ENCODE measurements around the gene ANKRD28.

The ANKRD28 gene

GRCh38 chr3:15660055-15660935 lies 137.5 kb downstream of the ANKRD28 start:
- no peak for DNase-seq (ENCODE audit: low read depth)

DNA sequence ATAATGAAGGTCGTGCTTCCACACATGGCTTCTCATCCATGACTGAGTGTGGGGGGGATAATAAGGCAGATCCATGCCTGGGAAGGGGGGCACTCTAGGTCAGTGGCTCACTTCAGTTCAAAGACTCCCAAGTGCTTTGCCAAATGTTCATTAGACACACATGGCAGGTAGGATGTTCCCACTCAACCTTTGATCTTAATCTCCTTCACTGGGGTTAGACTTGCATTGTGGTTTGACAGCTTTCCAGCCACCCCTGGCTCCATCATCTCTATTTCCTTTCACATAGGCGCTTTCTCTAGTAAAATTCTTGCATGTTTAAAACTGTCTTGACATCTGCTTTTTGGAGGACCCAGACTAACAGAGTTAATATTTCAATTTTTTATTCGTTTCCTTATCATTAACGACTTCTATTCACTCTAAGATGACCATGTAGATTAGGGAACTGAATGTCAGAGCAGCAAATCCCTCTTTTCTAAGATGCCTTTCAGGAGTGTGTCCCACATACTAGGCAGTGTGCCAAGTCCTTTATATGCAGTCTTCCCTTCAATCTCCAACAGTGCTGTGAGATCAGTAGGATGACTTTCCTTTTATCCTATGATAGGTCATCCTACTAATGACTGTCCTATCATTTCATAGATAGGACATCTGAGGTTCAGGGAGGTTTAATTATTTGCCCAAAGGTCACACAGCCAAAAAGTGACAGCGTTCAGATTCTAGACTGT lies 138.4 kb downstream of the ANKRD28 start:
- DNase-seq (ENCODE audit: low read depth): no peak

GRCh38 chr3:15657016-15657415 lies 140.8 kb downstream of the ANKRD28 start:
- DNase-seq (ENCODE audit: low read depth): no peak

GRCh38 chr3:15656342-15656741 lies 141.4 kb downstream of the ANKRD28 start:
- DNase-seq (ENCODE audit: low read depth): no peak

DNA sequence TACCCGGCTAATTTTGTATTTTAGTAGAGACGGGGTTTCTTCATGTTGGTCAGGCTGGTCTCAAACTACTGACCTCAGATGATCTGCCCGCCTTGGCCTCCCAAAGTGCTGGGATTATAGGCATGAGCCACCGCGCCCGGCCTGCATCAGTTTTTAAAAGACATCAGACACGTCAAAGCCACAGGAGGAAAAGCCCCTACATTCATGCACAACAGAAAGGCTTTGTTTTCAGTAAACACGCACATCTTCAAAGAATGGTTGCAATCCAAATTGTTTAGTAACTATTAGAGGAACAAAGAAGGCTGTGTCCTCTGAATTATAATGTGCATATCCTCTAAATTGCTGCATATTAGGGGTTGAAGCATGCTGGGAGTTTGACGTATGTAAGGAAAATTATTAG lies 142.9 kb downstream of the ANKRD28 start:
- no peak for DNase-seq (ENCODE audit: low read depth)

DNA sequence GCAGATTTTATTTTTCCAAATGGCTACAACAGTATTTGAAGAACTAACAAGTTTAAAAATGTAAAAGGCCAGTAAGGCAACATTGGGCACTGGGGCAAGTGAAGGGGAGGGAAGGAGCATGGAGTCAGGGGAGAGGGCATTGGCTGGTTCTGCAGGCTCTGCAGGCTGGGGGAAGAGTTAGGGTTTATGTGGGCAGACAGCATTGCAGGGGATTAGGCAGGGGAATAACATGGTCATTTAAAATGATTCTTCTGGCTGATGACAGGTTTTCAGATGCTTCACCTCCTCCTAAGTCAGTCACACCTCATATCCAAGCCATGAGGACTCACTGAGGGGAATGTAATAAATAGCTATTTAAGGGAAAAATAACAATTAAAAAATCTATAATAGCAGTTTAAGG lies 143.7 kb downstream of the ANKRD28 start:
- no peak for DNase-seq (ENCODE audit: low read depth)

GRCh38 chr3:15653321-15653720 lies 144.5 kb downstream of the ANKRD28 start:
- DNase-seq (ENCODE audit: low read depth): no peak

DNA sequence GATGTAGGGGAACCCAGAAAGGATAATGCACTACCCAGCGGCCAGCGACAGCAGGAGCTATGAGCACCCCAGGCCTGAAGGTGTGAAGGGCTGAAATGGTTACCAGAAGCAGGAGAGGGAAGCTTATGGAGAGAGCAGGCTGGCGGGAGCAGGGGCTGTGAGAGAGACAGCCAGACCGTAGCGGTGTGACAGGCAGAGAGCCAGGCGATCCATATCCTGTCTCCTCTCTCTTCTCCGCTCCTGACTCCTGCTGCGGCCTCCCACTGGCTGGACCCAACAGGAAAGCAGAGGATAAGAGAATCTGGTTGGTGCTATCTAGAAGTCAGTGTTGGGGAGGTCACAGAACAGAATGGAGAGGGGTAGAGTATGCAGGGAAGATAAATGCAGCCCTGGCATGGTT lies 146.4 kb downstream of the ANKRD28 start:
- no peak for DNase-seq (ENCODE audit: low read depth)

DNA sequence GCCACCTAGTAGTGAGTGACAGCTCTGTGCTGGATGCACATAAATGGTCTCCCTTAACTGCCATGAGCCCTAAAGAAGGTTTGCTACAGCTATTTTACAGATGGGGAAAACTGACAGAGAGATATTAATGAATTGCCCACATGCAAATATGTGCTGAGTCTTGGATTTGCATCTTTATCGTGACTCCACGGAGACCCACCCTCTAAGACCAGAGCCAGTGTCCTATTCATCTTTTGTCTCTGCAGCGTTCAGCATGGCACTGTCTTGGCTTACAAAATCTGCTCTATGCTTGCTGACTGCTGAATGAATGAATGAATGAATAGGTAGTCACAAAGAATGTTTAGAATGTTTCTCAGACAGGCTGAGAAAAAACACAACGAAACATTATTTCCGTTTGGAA lies 147.9 kb downstream of the ANKRD28 start:
- no peak for DNase-seq (ENCODE audit: low read depth)

GRCh38 chr3:15649341-15649740 lies 148.4 kb downstream of the ANKRD28 start:
- no peak for DNase-seq (ENCODE audit: low read depth)

DNA sequence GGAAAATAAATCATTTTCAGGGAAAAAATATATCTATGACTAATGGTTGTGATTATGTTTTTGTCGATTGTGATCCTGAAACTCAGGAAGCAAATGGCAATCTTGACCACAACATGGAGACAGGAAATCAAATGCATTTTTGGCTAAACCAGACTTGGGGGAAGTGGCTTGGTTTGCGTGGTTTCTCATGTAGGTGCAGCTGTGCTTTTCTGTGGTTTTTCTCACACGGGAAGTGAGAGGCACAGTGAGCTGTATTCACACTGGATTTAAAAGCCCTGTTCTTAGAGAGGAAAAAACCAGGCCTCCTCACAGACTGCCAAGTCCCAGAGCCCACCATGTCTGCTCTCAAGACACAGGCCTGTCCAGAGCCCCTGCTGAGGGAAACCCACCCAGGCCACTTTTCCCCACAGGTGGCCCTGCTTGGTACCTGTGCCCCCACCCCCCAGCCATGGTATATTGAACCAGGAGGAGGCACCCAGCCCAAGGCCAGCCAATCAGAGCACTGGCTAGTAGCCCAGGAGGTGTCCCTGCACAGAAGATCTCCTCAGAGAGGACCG lies 150.1 kb downstream of the ANKRD28 start:
- peak; percentile 9 for DNase-seq (ENCODE audit: low read depth)

GRCh38 chr3:15646851-15647511 lies 150.8 kb downstream of the ANKRD28 start:
- no peak for DNase-seq (ENCODE audit: low read depth)

GRCh38 chr3:15645740-15646501 lies 151.9 kb downstream of the ANKRD28 start:
- no peak for DNase-seq (ENCODE audit: low read depth)

DNA sequence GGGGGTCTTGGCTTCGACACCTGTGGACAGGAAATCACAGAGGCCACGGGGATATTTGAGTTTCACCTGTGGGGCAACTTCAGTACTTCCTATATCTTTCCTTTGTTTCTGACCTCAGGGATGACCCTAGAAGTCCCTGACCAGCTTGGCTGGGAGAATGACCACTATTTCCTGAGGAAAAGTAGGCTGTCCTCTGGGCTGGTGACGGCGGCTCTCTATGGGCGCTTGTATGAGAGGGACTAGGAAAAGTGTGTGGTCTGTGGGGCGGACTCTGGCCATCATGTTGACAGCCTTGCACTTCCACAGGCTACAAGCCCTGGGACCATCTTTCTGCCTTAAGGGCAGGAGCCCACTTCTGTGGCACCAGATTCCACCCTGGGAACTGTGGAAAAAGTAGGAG lies 152.5 kb downstream of the ANKRD28 start:
- no peak for DNase-seq (ENCODE audit: low read depth)

- DNase-seq (ENCODE audit: low read depth): no peak
Observed at GRCh38 chr3:15638891-15639262, 158.9 kb downstream of the ANKRD28 start.

- DNase-seq (ENCODE audit: low read depth): no peak
Observed at GRCh38 chr3:15638193-15638890, 159.4 kb downstream of the ANKRD28 start.

DNA sequence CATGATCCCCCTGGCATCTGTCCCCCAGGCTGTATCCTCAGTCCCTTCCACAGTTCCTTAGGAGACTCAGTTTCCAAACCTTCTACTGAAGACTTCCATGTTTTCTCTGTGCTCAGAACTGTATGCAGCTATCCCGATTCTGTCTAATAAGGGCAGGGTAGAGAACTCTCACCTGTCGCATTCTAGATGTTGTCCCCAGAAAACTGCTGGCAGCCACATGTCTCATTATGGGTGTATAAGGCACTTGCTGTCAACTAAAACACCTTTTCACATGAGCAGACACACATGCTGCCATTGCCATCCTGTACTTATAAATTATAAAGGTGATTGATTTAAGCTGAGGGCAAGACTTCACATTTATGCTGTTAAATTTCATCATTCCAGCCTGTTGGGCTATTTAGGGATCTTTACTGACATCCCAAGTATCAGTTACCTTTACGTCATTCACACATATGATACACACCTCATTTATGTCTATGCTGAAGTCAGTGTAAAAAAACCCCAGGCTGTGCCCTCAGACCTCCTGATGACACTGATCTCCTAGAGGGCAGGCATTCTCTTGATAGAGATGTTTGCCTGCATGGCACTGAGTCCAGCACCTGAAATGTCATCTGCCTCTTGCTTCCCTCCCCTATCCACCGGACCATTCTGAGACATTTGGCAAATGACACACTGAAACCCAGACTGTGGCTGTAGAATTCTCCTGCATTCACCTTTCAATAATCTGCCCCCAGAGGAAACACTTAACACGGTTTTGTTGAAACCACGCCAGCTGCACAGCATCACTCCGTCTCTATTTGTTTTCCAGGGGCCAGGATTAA lies 160.4 kb downstream of the ANKRD28 start:
- no peak for DNase-seq (ENCODE audit: low read depth)

GRCh38 chr3:15636028-15636709 lies 161.6 kb downstream of the ANKRD28 start:
- no peak for DNase-seq (ENCODE audit: low read depth)

- DNase-seq (ENCODE audit: low read depth): no peak
Observed at GRCh38 chr3:15635121-15635661, 162.6 kb downstream of the ANKRD28 start.

All from T follicular helper cell (primary cell).